GM18951 (cell line): ENCODE data around the gene PSMD9.
"Not testable (repeated sequence)": the region's sequence is repeated elsewhere in the genome, so short reads cannot be mapped to it uniquely, and the experiment has no call there.

Experiments used
- POLR2A ChIP-seq: IDR thresholded peaks from 4 replicates; pipeline ENCODE4 v1.6.1; 2011; ENCODE audit warnings: mild to moderate bottlenecking; ENCODE audit not compliant: insufficient read length, insufficient read depth; ENCODE audit errors: extremely low read depth
- in situ Hi-C: fragments of 300-500 bp; cut with MboI; formaldehyde crosslinking; loops from one replicate; pipeline ENCODE4 v1.12.0; 2022; ENCODE audit warnings: low sequenced_read_pairs, mixed read lengths, inconsistent platforms; ENCODE audit not compliant: unreplicated experiment

Gene PSMD9, protein sequence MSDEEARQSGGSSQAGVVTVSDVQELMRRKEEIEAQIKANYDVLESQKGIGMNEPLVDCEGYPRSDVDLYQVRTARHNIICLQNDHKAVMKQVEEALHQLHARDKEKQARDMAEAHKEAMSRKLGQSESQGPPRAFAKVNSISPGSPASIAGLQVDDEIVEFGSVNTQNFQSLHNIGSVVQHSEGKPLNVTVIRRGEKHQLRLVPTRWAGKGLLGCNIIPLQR

GRCh38 chr12:121888478-121889273, at the start of gene PSMD9:
TSS of gene PSMD9 (plus strand) at chr12:121888790. CDS start at chr12:121888857, 67 bp downstream.
- TF ChIP-seq POLR2A, result peak; percentile 92
- in situ Hi-C loops, result no loop called here

- in situ Hi-C loops, result no loop called here
- peak; percentile 68 for TF ChIP-seq POLR2A
Measured at GRCh38 chr12:121839106-121839992, 49.2 kb upstream of the PSMD9 start.

DNA sequence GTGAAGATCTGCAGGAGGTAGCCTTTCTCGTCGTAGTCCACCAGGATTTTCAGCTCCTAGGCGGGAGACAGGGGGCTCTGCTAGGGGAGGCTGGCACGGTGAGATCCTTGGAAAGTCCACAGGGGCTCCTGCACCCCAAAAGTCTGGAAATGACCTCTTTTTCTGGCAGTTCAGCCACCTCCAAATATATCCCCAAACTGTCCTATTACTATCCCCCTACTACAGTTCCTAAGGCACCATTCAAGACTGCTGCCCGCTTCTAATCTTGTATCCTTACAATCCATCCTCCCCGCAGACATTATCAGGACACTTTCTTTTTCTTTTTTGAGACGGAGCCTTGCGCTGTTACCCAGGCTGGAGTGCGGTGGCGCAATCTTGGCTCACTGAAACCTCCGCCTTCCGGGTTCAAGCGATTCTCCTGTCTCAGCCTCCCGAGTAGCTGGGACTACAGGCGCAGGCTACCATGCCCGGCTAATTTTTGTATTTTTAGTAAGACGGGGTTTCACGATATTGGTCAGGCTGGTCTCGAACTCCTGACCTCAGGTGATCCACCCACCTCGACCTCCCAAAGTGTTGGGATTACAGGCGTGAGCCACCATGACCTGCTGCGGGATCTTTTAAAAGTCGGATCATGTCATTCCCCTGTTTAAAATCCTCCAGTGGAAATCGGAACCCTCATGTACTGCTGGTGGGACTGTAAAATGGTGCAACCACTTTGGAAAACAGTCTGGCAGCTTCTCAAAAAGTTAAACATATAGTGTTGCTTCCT, 48.4 kb upstream of the PSMD9 start:
- in situ Hi-C loops, result no loop called here

GRCh38 chr12:121843236-121843982, 45.2 kb upstream of the PSMD9 start:
- in situ Hi-C loops, result no loop called here
- TF ChIP-seq POLR2A, result no peak

More for the DNA sequence above, 48.4 kb upstream of the PSMD9 start:
- no peak for TF ChIP-seq POLR2A

GRCh38 chr12:121845701-121846100, 42.9 kb upstream of the PSMD9 start:
- in situ Hi-C loops, result no loop called here
- TF ChIP-seq POLR2A, result no peak

GRCh38 chr12:121849211-121849610, 39.4 kb upstream of the PSMD9 start:
- TF ChIP-seq POLR2A, result no peak
- in situ Hi-C loops, result no loop called here

DNA sequence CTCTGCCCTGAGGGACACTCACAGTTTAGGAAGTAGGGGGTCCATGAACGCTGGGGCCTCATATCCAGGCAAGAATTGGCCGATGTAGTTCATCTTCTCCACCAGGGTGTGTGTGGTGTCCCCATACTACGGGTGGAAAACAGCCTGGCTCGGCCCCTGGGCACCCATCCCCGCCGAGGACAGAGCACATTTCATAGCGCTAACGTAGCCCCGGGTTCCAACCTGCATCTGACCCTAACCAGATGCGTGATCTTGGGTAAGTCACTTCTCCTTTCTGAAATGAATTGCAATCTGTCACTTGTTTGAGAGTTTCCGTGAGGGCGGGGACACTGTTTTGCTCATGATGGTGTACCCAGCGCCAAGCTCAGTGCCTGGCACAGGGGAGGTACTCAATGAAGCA, 38.9 kb upstream of the PSMD9 start:
- in situ Hi-C loops, result no loop called here
- TF ChIP-seq POLR2A, result no peak

- in situ Hi-C loops, result not testable (repeated sequence)
Measured at GRCh38 chr12:121852392-121852791, 36.2 kb upstream of the PSMD9 start.

- in situ Hi-C loops, result no loop called here
- no peak for TF ChIP-seq POLR2A
Measured at GRCh38 chr12:121857322-121858246, 31.0 kb upstream of the PSMD9 start.

DNA sequence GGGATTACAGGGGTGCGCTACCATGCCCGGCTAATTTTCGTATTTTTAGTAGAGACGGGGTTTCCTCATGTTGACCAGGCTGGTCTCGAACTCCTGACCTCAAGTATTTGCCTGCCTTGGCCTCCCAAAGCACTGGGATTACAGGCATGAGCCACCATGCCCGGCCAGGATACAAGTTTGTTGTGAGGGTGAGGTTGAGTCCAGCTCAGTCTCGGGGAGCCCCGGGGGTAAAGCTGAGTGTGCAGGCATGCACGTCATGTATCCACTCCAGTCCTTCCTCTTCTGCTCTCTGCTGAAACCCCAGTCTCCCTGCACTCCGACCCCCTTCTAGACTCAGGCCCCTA, 30.3 kb upstream of the PSMD9 start:
- in situ Hi-C loops, result no loop called here
- TF ChIP-seq POLR2A, result no peak
